Esophagus mucosa (tissue), 1 donor: ENCODE data around the gene MOB1A. TPM values are rescaled to one million over a fixed set of nuclear protein-coding genes. Genes with fewer than 3 reads are reported as not detected.

Experiments
- ATAC-seq: fragments of 200-7000 bp; cut with Tn5 transposase; one replicate; pipeline ENCODE4 v1.9.1; 2020
- total RNA-seq: library from RNA; stranded (reverse); gene quantifications from one replicate; pipeline ENCODE4 v1.2.4, GENCODE V29; 2023
- donor health status: DM: yes; HTN: yes; CAD: no.

Gene MOB1A
- total RNA-seq, 1 donor from 2014 or later, result 81.3 TPM

DNA sequence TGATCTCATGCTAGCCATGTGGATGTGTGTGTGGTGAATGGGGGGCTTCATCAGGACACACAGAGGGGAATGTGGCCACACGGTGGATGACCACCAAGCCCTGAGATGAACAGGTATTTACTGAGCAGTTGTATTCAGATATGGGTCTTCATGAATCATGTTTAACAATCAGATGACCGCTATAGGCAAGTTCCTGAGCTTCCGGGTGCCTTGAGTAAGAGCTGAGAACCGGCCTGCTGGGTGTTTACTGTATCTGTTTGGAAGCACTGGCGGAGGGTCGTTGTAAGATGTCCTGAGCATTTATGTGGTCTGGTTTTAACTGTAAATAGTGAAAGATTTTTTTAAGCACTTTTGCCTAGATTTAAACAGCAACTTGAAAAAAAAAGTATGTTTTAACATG is 74.9 kb downstream of the MOB1A start:
- ATAC-seq, result no peak

Other genes with a start within 250 kb of the MOB1A start
- 18.8 TPM for gene TET3, start 194.0 kb downstream of the MOB1A start, total RNA-seq
- 35.9 TPM for gene BOLA3, start 31.0 kb downstream of the MOB1A start, total RNA-seq
- 77.6 TPM for gene MTHFD2, start 19.7 kb upstream of the MOB1A start, total RNA-seq
- 0.56 TPM for gene SLC4A5, start 164.5 kb upstream of the MOB1A start, total RNA-seq
- 86.4 TPM for gene DCTN1, start 201.4 kb upstream of the MOB1A start, total RNA-seq
- gene C2orf81, start 242.7 kb upstream of the MOB1A start, total RNA-seq, result 0.56 TPM
- gene WDR54, start 242.9 kb upstream of the MOB1A start, total RNA-seq, result 4.3 TPM